Activated T-cell treated with anti-CD3 and anti-CD28 coated beads for 24 hours (primary cell): ENCODE results near the gene LNP1.
"Not testable (repeated sequence)": the region's sequence is repeated elsewhere in the genome, so short reads cannot be mapped to it uniquely, and the experiment has no call there.

Experiments used
- DNase-seq: peaks from one replicate; pipeline ENCODE4 v3.0.0-alpha.2; 2020; ENCODE audit warnings: low read depth

The LNP1 gene, protein sequence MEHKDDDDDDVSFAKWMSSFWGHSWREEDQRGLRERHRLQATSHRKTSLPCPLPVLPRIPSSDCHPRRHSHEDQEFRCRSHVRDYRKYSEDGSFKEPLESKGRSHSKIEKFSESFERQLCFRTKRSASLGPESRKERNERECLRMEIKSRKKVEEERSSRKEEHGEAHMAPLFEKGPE

DNA sequence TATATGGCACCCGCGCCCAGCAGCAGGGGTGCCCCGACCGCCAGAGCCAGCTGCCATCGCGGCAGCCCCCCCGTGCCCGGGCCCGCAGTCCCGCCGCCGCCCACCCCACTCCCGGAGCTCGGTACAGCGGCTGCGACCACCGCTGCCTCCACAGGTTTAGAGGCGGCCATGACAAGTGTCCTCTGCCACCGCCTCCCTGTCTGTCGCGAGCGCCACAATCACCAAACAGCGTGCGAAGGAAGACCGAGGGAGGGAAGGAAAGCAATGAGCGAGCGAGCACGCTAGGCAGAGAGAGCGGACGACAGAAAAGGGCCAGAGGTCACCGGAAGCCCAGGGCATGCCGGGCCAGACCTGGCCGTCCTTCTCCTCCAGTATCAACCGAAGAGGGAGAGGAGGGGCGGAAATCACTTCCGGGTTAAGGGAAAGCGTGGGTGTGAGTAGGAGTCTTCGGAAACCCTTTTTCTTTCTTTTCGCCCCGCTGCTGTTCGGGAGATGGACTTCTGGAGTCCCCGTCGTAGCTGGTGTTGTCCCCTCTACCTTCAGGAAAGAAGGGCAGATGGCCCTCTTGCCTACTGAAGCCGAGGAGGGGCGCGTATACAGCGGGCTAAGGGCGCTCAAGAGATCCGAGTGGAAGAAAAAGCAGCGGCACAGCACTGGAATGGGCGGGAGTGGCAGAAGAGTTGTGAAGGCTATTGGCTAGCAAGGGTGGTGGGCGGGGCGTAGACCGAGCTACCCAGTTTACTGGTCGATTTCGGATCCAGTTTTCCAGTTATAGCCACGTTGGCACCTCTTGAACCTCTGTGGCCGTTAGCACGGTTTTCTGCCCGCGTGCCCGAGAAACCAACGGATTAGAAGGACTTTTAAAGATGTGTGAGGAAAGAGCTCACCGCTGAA lies at the start of gene LNP1, which contains the start of gene TOMM70:
Gene LNP1 (plus strand): TSS at position 760 of the 894 bp plus-strand sequence. CDS start 28,191 bp downstream, outside the sequence.
Gene TOMM70 (minus strand): TSS at position 310 of the 894 bp plus-strand sequence. CDS start 140 bp downstream, at position 170.
- peak; percentile 91 for DNase-seq

DNA sequence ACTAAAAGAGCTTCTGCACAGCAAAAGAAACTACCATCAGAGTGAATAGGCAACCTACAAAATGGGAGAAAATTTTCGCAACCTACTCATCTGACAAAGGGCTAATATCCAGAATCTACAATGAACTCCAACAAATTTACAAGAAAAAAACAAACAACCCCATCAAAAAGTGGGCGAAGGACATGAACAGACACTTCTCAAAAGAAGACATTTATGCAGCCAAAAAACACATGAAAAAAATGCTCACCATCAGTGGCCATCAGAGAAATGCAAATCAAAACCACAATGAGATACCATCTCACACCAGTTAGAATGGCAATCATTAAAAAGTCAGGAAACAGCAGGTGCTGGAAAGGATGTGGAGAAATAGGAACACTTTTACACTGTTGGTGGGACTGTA lies 49.6 kb upstream of the LNP1 start:
- DNase-seq, result not testable (repeated sequence)

- no peak for DNase-seq
Measured at GRCh38 chr3:100352296-100353231, 48.8 kb upstream of the LNP1 start.

GRCh38 chr3:100354850-100355249 lies 46.5 kb upstream of the LNP1 start:
- no peak for DNase-seq

DNA sequence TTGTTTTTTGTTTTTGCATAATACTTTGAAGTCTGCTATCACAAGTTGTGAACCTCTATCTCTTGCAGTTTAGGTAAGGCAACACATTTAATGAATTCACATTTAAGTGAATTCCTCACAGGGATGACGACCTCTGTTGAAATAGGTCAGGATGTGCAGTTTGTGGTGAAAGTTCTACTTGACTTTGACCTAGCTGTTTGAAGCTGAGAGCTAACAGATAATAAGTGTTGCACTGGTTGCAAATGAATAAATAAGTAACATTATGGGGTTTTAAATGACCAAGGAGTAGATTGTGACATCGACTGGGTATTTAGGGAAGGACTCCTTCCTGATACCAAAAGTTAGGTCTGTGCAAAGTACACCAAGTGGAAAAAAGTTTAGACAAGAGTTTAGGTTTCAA lies 42.9 kb upstream of the LNP1 start:
- no peak for DNase-seq

GRCh38 chr3:100359035-100359434 lies 42.3 kb upstream of the LNP1 start:
- DNase-seq, result no peak

DNA sequence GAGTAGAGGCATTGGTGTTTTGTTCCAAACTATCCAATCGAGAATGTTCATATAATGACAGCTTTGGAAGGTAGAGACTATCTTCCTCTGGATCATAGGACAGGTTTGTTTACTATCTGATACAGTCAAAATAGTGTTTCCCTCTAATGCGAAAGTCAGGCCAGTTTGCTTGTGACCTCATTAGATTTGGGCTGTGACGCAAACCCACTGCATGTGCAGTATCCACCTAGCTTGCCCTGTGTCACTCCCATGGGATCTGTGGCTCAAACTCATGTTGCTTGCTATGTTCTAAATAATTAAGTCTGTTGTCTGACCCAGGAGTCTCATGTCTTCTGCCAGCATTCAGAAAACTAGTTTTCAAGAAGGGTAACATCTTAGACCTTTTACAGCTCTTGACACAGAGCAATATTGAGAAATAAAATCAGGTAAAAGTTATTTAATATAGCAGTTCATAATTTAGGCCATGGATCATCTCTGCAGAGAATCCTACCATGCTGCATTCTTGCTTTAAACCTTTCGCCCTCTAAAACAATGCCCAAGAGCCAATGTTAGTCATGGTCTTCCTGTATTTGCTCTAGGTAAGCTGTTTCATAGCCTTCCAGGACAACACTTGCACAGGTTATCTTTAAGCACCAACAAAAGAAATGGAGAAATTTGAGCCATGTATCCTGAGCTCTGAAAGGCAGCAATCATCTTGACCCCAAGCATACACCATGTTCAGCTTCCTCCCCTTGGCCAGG lies 40.4 kb upstream of the LNP1 start:
- DNase-seq, result no peak

- no peak for DNase-seq
Measured at GRCh38 chr3:100361897-100362296, 39.4 kb upstream of the LNP1 start.

DNA sequence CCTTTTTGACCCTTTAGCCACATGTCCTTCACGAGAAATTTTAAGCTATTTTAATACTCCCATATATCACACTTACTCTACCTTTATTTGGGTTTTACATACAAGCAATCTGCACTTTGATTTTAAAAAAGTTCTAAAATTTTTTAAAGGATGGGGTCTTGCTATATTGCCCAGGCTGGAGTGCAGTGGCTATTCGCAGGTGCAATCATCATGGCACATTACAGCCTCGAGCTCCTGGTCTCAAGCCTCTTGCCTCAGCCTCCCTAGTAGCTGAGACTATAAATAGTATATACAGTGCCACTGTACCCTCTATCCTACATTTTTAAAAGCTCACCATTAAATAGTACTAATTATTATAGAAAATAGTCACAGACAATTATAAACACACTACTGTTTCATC lies 36.9 kb upstream of the LNP1 start:
- no peak for DNase-seq

GRCh38 chr3:100366424-100366823 lies 34.9 kb upstream of the LNP1 start:
- DNase-seq, result no peak

DNA sequence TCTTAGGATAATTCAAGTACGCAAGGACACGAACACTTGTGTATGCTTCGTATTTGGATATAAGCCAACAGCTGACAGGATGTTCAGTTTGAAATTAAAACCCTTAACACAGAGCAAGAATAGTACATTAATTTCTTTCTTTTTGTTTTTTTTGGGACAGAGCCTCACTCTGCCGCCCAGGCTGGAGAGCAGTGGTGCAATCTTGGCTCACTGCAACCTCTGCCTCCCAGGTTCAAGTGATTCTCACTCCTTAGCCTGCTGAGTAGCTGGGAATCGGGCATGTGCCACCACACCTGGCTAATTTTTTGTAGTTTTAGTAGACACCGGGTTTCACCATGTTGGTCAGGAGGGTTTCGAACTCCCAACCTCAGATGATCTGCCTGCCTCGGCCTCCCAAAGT lies 32.9 kb upstream of the LNP1 start:
- DNase-seq, result no peak

GRCh38 chr3:100370756-100371155 lies 30.6 kb upstream of the LNP1 start:
- no peak for DNase-seq

GRCh38 chr3:100374521-100374920 lies 26.8 kb upstream of the LNP1 start:
- DNase-seq, result no peak

- DNase-seq, result no peak
Measured at GRCh38 chr3:100376301-100376700, 25.0 kb upstream of the LNP1 start.

DNA sequence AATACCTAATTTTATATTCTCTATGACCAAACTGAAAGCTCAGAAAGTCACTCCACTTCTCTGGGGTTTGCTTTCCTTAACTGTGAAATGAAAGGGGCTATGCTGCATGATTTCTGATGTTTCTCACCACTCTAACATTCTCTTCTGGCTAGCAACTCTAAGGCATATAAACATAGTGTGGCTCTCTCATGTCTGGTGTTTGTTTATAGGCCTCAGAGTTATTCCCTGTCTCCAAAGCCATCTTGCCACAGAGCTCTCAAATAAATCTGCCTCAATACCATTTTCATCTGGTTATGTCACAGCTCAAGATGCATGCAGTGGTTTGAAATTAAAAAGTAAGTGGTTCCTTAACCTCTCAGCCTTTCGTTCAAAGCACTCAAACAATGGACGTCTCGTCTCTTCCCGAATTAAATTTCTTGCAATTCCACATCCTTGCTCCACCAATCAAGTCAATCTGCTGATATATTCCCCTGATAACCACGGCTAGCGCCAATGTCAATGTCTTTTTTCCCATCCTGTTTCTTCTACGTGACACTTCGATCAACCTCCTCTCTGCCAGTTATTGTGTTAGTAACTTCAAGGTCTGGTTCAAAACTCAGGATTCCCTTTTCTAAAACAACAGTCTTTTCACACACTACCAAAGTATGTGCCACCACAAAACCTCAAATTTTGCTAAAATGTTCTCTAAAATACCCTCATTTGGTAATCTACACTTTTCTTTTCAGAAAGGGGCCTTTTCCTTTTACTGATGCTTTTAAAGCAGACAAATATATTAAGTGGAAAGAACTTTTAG lies 16.4 kb upstream of the LNP1 start:
- DNase-seq, result no peak

- DNase-seq, result no peak
Measured at GRCh38 chr3:100386437-100387074, 14.8 kb upstream of the LNP1 start.

DNA sequence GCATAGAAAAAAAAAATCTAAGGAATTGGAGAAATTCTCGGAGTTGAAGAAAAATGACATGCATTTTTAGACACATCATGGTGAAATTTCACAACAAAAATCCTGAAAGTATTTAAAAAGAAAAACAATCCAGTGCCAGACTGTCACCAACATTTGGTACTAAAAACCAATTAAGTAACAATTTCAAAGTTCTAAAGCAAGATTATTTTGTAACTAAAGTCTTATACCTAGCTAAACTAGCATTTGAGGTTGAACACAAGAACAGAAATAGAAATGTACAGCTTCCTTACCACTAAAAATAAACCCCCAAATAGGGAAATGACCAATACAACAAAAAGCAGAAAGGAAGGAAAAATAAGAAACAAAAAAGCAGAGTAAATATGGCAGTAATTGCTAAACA lies 12.3 kb upstream of the LNP1 start:
- no peak for DNase-seq

DNA sequence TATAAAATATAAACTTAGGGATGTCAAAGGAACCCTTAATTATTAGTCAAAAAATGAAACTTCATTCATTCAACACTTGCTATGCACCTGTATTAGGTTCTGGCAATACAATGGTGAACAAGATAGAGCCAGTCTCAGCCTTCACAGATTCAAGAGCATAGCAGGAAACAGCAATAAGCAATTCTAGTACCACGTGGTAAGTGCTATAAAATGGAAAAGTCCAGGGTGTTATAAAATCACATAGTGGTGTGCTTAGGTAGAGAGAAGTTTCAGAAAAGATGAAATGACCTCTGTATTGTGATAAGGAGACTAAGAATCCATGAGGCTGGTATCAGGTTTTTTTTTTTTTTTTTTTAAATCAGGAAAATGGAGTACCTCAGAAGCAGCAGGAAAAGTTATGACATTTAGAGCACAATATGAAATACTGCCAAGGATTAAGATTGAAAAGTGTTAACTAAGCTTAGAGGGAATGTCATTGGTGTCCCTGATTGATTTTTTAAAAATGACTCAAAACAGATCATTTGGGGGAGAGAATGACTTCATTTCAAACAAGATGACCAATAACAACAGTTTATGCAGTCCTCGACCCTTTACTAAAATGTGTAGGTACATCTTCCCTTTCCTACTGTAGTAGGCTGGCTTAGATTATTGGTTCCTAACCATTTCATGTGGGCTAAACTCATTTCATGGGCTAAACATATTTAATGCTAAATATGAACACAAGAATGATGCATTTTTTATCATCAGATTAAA lies 5.5 kb upstream of the LNP1 start:
- no peak for DNase-seq

DNA sequence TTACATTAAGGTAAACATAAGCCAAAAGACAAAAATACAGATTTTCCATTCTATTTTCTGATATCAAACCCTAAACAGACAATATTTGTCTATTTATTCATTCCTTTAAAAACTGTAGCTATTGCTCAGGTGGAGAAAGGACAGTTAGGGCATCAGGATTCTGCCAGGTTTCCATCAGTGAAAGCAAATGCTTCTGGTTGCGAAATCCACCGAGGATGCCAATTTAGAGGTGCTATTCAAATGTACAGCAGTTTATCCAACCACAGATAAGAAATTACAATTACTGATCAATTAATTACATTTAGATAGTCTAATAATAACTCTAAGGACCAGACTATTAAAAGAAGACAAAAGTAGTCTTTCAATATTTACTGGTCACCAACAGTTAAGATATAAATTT lies 4.4 kb upstream of the LNP1 start:
- DNase-seq, result no peak
